GM21423 (cell line): Measurements from ENCODE around the gene TOP2A.

Experiments
- ATAC-seq: cut with Tn5 transposase; IDR thresholded peaks from one replicate; pipeline ENCODE4 v1.9.1; 2021; ENCODE audit warnings: mild to moderate bottlenecking, moderate library complexity; ENCODE audit not compliant: unreplicated experiment

The TOP2A gene, protein sequence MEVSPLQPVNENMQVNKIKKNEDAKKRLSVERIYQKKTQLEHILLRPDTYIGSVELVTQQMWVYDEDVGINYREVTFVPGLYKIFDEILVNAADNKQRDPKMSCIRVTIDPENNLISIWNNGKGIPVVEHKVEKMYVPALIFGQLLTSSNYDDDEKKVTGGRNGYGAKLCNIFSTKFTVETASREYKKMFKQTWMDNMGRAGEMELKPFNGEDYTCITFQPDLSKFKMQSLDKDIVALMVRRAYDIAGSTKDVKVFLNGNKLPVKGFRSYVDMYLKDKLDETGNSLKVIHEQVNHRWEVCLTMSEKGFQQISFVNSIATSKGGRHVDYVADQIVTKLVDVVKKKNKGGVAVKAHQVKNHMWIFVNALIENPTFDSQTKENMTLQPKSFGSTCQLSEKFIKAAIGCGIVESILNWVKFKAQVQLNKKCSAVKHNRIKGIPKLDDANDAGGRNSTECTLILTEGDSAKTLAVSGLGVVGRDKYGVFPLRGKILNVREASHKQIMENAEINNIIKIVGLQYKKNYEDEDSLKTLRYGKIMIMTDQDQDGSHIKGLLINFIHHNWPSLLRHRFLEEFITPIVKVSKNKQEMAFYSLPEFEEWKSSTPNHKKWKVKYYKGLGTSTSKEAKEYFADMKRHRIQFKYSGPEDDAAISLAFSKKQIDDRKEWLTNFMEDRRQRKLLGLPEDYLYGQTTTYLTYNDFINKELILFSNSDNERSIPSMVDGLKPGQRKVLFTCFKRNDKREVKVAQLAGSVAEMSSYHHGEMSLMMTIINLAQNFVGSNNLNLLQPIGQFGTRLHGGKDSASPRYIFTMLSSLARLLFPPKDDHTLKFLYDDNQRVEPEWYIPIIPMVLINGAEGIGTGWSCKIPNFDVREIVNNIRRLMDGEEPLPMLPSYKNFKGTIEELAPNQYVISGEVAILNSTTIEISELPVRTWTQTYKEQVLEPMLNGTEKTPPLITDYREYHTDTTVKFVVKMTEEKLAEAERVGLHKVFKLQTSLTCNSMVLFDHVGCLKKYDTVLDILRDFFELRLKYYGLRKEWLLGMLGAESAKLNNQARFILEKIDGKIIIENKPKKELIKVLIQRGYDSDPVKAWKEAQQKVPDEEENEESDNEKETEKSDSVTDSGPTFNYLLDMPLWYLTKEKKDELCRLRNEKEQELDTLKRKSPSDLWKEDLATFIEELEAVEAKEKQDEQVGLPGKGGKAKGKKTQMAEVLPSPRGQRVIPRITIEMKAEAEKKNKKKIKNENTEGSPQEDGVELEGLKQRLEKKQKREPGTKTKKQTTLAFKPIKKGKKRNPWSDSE (N-terminal part only)

DNA sequence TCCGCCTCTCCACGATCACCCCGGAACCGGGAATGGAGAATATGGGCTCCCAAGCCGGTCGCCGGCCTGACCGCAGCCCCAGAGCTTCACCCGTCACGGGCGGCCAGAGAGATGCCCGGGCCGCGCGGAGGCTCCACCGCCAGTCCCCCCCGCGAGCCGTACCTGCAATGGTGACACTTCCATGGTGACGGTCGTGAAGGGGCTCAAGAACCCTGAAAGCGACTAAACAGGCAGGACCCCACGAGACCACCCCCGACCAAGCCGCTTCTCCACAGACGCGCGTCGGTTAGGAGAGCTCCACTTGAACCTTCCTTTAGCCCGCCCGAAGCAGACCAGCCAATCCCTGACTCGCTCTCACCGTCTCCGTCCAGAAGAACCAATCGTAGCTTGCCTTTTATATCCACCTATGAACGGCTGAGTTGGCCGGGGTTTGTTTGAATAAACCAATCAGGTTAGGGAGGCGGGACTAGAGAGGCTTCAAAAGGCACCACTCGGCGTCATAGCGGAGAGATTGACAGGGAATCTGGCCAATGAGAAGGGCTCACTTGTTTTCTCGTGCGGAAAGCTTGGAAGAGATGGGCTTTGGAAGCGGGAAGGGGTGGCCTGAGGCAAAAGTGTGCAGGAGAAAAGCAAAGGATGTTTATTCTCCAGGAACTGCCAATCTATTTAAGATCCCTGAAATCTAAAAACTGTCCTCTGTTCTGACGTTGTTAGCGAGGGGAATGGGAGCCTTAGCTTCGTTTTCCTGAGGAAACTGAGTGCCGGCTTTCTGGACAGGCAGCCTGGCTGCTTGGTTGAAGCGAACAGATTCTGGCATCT, at the start of gene TOP2A:
Gene TOP2A, minus strand, starts transcription at position 288 of the 819 bp plus-strand sequence. Its CDS starts 105 bp downstream, at position 183.
- ATAC-seq, result peak; percentile 90

DNA sequence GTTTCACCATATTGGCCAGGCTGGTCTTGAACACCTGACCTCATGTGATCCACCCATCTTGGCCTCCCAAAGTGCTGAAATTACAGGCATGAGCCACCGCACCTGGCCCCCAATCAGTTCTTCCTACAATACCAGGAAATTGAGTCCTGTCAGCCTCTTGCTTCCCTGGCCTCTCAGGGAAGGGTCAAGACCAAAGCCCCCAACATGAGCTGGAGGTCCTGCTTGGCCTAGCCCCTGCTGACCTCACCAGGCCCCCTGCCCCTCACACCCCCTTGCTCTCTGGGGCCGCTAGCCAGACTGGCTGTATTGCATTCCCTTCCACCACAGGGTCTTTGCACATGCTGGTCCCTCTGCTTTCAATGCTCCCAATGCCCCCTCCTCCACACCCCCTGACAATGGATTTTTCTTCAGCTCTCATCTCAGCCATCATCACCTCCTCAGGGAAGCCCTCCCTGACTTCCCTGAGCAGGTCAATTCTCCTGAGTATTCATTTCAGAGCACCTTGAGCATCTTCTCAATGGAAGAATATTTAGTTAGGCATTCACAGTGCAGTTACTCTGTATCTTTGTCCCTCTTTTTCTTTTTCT, 49.7 kb upstream of the TOP2A start:
- ATAC-seq, result no peak

DNA sequence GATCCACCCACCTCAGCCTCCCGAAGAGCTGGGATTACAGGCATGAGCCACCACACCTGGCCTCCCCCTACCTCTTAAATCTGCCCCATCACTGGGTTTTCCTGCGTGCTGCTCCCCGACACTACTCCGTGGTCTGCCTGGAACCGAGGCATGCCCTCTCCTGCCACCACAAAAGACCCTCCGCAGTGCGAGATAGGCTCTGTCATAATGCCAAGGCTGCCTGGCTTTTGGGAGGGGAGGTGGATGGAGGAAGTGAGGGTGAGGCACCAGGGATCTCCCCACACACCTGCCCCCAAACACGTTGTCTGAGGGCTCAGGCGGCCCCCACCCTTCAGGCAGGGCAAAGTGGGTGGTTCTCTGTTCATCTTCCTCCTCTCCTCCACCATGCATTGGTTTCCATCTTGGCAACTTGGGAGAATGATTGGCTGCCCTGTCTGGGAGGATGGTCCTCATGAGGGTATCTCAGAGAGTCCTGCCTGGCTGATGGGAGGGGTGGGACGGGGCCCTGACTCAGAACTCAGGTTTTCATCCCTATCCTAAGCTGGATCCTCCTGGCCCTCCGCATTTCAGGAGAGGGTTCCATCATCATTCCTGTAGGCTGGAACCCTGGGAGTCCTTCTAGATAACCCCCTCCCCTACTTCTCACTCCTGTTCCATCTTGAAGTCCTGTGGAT, 48.7 kb upstream of the TOP2A start:
- ATAC-seq, result no peak

DNA sequence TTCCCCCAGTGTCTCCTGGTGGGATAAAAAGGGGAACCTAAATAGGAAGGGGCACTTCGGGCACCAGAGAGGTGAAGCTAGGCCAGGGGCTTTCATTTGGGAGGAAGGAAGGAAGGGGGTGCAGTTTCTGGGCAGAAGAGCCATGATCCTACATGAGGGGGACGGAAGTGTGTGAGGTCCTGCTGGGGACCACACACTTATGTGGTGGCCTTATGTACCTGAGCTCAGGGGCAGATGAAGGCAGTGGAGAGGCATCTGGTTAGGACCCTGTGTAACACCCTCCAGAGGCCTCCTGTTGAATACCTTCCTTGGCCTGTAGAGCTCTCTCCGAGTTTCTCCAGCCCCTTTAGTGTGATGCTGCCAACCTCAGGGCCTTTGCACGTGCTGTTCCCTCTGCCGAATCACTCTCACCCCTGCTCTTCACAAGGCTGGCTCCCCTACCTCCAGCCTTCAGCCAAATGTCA, 46.7 kb upstream of the TOP2A start:
- ATAC-seq, result no peak

DNA sequence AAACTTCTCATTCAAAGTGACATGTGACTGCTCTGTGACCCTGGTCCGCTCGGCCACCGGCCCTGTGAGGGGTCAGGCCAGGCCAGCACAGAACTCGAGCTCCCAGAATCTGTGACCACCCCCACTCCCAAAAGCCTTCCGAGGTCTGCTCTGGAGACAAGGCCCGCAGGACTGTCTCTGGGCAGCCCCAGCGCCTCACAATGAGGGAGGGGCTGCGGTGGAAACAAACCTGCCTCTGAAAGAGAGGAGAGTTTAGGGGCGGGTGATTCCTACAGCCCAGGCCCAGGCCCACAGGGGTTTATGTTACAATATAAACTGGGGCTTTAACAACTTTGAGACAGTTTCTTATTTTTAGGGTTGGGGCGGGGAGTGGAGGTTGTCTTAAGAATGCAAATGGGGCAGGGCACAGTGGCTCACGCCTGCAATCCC, 45.4 kb upstream of the TOP2A start:
- ATAC-seq, result no peak

DNA sequence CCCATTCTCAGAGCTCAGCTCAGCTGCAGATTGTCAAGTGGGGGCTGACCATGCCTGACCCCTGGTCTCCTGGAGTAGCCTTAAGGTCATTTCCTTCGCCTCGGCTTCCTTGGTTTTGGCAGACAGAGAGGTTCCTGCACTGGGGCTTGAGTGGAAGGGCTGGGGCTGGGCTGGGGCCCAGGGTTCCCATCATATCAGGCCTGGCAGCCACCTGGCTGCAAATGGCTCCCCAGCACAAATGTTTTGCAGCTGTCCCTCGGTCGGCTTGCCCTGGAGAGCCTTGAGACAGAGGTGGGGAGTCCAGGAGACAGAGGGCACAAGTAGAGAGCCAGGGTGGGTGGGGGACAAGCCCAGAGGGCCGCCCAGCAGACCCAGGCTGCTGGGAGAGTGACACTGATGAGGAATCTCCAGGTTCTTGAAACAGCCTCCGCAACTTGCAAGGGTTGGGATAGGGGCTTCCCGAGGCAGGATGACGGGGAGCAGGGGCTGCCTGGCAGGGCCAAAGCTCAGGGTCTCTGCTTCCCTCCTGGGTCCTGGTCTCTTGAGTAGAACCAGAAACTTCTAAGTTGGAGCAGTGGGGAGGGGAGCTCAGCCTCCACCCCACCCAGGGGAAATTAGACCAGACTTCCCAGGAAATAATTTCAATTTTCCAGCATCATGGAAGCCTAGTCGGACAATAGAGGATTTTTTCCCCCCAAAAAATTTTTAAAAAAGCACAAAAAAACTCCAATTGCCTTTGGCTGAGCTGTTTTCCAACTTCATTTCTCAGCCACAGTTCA, 44.8 kb upstream of the TOP2A start:
- ATAC-seq, result no peak

DNA sequence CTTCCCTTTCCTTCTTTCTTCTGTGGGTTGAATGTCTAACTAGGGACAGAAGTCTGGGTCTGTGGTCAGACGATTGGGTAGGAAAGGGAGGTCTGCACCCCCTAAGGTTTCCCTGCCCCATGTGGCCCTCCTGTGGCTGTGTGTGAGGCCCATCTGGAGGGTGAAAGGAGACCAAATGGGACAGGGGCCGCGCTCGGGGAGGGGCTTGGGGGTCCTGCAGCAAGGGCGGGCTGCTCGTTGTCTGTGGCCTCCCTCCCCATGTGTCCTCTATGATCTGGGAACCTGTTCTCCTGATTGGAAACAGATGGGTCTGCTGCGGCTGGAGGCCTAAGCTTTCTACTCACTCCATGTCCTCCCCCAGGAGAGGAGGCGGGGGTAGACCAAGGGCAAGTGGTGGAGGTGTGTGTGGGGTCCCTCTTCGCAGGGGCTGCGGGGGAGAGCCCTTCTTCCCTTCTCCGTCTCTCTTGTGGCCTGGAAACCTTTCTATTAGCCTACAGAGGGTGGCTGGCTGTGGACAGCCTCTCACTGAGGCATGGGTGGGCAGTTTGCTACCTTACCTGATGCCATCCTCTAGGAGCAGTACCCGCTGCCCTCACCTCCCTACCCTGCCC, 44.1 kb upstream of the TOP2A start:
- ATAC-seq, result no peak

DNA sequence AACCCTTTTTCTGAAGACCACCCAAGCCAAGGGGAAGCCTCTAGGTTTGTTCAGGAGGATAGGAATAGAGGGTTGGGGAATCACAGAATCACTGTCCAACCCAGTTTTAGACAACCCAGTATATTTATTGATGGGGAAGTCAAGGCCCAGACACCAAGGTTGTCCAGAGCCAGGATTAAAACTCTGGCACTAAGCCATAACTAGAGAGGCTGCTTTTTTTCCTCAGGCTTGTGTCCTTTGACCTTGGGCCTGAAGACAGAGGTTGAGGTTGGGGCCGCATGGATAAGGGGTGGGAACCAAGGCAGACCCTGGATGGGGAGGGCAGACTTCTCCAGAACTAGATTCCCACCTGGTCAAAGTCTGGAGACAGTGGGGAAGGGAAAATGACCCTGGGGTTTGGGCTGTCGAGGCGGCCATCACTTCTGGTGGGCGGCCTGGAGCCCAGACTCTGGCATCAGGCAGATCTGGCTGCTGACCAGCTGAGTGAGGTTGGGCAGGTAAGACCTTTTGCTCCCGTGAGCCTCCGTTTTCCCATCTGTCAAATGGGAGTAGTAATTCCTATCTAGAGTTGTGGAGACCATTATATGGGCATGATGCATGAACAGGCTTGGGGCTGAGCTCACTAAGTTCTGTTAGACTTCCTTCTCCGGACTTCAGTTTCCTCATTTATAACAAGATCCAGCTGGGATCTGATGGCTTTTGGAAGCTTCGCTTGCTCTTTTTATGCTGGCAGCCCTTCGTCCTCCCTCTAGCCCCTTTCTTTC, 43.5 kb upstream of the TOP2A start:
- ATAC-seq, result no peak

DNA sequence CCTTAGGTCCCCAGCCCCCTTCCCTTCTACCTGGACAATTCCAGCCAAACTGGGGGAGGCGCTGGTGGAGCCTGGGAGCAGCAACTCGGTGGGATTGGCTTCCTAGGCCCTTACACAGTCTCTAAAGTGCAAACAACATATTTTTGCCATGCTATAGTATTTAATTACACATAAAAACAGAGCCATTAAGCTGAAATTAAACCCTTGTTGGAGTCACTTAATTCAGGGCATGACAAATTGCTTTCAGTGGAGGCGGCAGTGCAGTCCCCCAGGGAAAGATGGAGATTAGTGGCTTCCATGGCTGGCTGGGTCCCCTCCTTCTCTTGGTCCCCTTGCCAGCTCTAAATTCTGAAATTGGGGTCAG, 42.9 kb upstream of the TOP2A start:
- ATAC-seq, result no peak

DNA sequence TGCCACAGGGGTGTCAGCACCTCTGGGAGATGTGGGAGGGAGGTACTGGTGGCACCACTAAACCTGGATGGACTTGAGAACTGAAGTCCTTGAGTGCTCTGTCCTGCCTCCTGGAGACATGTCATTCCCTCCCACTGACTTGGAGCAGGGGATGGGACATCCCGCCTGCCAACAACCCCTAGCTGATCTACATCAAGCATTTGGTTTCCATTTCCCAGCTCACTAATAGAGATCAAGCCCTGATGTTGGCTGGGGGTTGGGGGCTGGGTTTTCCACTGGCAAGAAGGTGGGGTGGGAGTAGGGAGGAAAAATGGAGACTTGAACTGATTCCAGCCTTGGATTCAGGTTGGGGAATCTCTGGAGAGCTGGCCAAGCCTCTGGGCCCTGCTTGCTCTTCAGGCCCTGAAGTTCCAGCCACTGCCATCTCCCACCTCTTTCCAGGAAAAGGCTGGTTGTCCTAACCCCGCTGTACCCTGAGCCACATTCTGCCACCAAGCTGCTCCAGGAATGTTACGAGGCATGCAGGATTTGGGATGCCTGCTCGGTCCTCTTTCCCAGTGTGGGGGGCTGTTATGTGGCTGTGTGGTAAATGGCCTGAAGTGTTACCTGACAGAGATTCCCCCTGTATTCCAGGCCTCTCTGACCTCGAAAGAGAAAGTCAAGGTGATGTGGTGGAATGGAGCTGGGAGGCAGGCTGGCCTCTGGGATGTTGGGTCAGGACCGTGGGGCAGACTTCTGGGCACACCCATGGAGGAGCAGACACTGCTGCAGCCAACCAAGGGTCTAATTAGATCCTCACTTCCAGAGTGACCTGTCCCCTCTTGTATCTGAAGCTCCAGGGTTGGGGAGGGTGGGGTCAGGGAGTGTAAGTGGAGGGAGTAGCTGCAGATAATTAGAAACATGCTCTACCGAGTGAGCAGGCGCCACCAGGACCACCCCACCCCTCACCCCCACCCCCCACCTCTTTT, 42.2 kb upstream of the TOP2A start:
- ATAC-seq, result no peak

DNA sequence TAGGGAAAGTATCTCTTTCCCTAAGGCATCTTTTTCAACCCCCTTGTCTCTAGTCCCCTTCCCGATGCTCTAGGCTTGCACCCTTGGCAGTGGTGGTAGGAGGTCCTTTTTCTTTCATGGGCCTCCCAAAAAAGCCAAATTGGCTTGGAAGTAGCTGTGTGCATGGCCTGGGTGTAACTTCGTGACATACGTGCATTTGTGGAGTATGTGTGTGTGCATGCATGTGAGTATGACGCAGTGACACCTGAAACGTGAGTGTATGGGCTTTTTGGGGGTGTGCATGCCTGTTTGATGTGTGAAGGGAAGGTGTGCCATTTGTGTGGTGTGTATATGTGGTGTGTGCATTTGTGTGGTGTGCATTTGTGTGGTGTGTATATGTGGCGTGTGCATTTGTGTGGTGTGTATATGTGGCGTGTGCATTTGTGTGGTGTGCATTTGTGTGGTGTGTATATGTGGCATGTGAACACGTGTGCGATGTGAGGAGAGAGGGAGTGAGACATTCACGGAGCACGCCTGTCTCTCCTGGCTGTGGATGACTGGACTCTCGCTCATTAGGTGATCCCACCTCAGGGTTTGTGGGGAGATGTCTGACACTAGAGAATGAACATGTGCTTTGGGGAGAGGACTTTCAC, 41.3 kb upstream of the TOP2A start:
- ATAC-seq, result no peak

DNA sequence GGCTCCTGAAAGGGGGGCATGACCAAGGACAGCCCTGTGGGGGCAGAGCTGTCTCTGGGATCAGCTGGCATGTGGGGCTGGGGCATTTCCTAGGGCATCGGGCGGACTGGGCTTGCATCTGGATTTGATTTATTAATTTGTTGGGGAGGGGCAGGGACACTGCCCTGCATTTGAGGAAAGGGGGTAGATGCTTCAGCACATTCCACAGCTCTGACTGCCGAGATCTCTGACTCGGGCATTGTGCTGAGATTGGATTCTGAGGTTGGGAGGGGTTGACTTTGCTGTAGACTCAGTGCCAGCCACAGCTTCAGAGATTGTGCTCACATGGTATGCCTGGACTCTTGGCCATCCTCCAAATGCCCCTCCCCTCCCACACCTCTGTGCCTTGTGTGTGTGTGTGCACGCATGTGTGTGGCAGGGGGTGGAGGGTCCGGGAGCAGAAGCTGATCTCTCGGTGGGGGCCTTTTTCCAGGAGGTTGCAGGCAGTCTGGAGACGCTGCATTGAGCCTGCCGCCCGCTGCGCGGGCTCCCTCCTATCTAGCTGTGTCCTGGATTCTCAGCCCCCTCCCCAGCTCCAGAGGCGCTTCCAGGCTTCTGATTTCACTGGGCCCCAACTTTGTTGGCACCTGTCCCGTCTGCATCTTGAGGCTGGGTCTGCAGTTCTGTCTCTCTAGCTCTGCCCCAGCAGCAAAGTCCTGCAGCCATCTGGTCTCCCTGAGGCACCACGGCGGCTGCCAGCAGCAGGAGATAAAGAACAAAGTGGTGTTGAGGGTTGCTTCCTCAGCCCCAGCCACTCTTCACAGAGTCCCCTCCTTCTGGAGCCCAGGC, 40.5 kb upstream of the TOP2A start:
- no peak for ATAC-seq

DNA sequence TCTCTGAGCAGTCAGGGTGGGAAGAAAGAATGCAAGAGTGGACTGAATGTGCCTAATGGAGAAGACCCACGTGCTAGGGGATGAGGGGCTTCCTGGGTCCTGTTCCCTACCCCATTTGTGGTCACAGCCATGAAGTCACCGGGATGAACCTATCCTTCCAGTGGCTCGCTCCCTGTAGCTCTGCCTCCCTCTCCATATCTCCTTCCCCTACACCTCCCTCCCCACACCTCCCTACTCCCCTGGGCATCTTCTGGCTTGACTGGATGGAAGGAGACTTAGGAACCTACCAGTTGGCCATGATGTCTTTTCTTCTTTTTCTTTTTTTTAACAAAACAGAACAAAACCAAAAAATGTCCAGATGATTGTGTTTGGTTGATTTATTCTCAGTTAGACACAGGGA, 39.7 kb upstream of the TOP2A start:
- no peak for ATAC-seq

DNA sequence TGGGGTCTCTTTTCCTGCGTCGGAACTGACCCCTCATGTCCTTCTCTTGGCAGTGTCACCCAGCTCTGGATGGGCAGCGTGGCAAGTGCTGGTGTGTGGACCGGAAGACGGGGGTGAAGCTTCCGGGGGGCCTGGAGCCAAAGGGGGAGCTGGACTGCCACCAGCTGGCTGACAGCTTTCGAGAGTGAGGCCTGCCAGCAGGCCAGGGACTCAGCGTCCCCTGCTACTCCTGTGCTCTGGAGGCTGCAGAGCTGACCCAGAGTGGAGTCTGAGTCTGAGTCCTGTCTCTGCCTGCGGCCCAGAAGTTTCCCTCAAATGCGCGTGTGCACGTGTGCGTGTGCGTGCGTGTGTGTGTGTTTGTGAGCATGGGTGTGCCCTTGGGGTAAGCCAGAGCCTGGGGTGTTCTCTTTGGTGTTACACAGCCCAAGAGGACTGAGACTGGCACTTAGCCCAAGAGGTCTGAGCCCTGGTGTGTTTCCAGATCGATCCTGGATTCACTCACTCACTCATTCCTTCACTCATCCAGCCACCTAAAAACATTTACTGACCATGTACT, 38.8 kb upstream of the TOP2A start:
- ATAC-seq, result no peak

DNA sequence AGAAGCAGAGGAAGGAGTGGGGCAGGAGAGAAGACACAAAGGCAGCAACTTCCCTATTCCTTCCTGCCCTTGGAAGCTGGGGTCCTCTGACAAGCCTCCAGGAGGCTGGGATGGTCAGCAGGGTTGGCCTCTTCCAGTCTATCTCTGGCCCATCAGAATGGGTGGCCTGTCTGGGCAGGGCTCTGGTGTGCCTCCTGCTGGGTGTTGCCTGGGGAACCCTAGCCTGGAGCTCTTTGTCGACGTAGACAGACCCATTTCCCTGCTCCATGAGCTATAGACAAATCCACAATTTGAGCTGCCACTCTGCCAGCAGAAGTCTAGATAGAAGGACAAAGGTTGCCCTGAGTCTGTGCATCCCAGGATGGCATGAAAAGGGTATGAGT, 36.9 kb upstream of the TOP2A start:
- ATAC-seq, result no peak
